Measurements from ENCODE around the gene TMEM165. TPM values are rescaled to one million over a fixed set of nuclear protein-coding genes. Genes with fewer than 3 reads are reported as not detected.

Gene TMEM165
- total RNA-seq, 3 donors from 2014 or later: 72.3 to 75.1 (median 75.0) TPM

DNA sequence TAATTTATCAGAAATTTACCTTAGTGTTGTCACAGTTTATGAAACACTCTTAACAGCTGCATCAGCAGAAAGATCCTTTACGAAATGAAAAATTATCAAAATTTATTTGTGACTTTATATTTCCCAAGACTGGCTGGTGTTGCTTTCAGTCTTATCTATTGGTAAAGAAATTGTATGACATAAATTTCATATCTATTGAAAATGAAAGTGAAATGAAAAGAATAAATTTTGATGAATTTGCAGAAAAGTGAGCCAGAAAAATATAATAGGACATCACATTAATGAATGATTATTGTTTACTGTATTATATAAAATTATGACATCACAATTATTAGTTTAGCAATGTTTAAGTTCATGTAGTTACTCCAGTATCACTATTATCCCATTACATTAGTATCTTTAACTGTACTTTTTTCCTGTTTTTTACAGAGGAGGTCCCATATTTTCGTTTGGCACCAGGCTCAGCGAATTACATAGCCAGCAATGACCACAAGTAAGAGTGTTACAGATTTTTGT is 13.2 kb upstream of the TMEM165 start:
- no peaks in the 10 kb centered on the region for H3K4me1 Mint-ChIP-seq (ENCODE audit: low read depth)
- H3K27me3 Mint-ChIP-seq (ENCODE audit: low read depth): no peaks in the 10 kb centered on the region
- H3K4me3 Mint-ChIP-seq: no peak overlapping the region
- DNase-seq (no peak), ATAC-seq (no peak)
- H3K36me3 Mint-ChIP-seq (ENCODE audit: insufficient read depth): no peaks in the 10 kb centered on the region
- H3K9me3 Mint-ChIP-seq: no peaks in the 10 kb centered on the region

GRCh38 chr4:55385201-55385649 is 10.5 kb upstream of the TMEM165 start:
- no peaks in the 10 kb centered on the region for H3K9me3 Mint-ChIP-seq
- ATAC-seq: peak; percentile 32 to 58
- no peak overlapping the region for H3K4me3 Mint-ChIP-seq
- DNase-seq: no peak
- no peaks in the 10 kb centered on the region for H3K36me3 Mint-ChIP-seq (ENCODE audit: insufficient read depth)
- no peaks in the 10 kb centered on the region for H3K4me1 Mint-ChIP-seq (ENCODE audit: low read depth)
- peaks cover 2% of the 10 kb centered on the region for H3K27me3 Mint-ChIP-seq (ENCODE audit: low read depth)

DNA sequence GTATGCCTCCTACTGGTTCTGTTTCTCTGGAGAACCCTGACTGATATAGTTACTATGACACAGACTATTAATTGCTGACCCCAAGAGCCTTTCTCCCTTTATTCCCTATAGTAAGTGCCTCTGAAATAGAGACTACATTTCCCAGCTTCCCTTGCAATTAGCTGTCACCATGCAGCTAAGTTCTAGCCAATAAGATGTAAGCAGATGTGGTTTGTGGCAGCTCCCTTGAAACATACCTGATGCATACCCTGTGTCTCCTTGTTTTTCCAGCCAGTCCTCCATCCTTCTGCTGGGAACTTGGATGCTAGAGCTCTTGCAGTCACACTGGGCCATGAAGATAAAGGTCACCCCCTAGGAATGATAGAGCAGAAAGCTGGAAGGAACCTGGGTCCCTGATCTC is 9.7 kb upstream of the TMEM165 start:
- H3K9me3 Mint-ChIP-seq: no peaks in the 10 kb centered on the region
- peak in 1 of 2 donors; percentile 37 for ATAC-seq
- no peaks in the 10 kb centered on the region for H3K4me1 Mint-ChIP-seq (ENCODE audit: low read depth)
- H3K27me3 Mint-ChIP-seq (ENCODE audit: low read depth): peaks cover 2% of the 10 kb centered on the region
- no peak overlapping the region for H3K4me3 Mint-ChIP-seq
- no peak for DNase-seq
- no peaks in the 10 kb centered on the region for H3K36me3 Mint-ChIP-seq (ENCODE audit: insufficient read depth)

- Mint-ChIP-seq H3K36me3 (ENCODE audit: insufficient read depth) (no peaks in the 10 kb centered on the region), H3K9me3 (no peaks in the 10 kb centered on the region), H3K27me3 (ENCODE audit: low read depth) (peaks cover 2% of the 10 kb centered on the region), H3K4me1 (ENCODE audit: low read depth) (no peaks in the 10 kb centered on the region), H3K4me3 (no peak overlapping the region)
- no peak for ATAC-seq
- no peak for DNase-seq
Observed at GRCh38 chr4:55386840-55387239, 8.9 kb upstream of the TMEM165 start.

DNA sequence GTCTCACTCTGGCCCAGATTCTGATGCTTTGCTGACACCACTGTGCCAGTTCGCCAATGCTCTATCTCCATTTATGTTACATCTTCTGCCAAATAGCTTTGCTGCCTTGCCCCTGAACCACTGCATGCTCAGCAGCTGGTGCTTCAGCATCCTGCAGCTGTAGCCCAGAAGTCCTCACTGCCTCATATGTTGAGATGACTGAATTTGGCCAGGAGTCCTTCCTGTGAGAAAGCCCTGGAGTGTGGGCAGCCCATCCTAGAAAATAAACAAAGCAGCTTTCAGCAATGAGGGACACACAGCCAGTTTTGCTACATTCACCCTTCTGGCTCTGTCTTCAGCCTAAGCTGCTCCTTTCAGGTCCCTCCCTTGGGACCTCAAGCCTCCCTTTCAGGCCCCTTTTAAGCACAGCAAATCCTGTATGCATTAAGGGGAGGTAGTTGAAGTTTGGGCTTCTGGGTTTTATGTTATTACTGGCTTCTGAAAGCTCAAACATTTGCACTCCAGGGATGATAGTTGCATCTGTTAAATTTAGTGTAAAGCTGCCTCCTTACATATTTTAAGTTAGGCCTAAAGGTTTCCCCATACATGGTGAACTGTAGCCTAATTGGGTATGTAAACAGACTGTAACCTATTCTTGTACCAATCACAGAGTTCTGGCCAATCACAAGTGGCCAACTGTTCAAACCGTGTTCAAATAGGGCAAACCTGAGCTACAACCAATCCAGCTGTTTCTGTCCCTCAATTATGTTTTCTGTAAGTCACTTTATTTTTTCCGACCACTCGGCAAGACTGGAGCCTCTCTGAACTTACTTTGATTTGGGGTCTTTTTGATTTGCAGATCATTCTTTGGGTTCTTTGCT is 2.1 kb upstream of the TMEM165 start:
- H3K9me3 Mint-ChIP-seq: no peaks in the 10 kb centered on the region
- ATAC-seq: no peak
- peaks cover 11% of the 10 kb centered on the region for H3K36me3 Mint-ChIP-seq (ENCODE audit: insufficient read depth)
- peaks cover 2% of the 10 kb centered on the region for H3K27me3 Mint-ChIP-seq (ENCODE audit: low read depth)
- peak overlapping the region; percentile 59 for H3K4me3 Mint-ChIP-seq
- DNase-seq: no peak
- H3K4me1 Mint-ChIP-seq (ENCODE audit: low read depth): peaks cover 29% of the 10 kb centered on the region

DNA sequence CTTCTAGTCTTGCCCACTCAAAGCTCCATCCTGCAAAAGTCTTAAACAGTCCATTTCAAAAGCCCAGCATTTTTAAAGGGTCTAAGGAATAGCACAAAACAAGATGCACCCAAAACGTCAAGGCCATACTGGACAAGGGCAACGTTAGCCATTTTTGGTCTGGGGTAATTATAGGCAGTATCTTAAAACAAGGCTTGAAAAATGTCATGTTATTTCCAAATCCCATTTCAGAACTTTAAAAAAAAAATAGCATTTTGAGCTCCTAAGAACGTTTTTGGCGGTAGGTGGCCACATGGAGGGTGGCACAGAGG is 584 bp upstream of the TMEM165 start:
- Mint-ChIP-seq H3K4me3 (peak overlapping the region; percentile 93), H3K27me3 (ENCODE audit: low read depth) (no peaks in the 10 kb centered on the region), H3K9me3 (no peaks in the 10 kb centered on the region), H3K4me1 (ENCODE audit: low read depth) (peaks cover 37% of the 10 kb centered on the region), H3K36me3 (ENCODE audit: insufficient read depth) (peaks cover 14% of the 10 kb centered on the region)
- ATAC-seq: no peak
- no peak for DNase-seq

GRCh38 chr4:55396308-55397125 is 760 bp downstream of the TMEM165 start:
- DNase-seq (peak; percentile 9), ATAC-seq (peak; percentile 26 to 32)
- Mint-ChIP-seq H3K4me3 (peak overlapping the region; percentile 93), H3K4me1 (ENCODE audit: low read depth) (peaks cover 49% of the 10 kb centered on the region), H3K9me3 (no peaks in the 10 kb centered on the region), H3K27me3 (ENCODE audit: low read depth) (no peaks in the 10 kb centered on the region), H3K36me3 (ENCODE audit: insufficient read depth) (peaks cover 20% of the 10 kb centered on the region)

GRCh38 chr4:55397126-55397436 is 1.3 kb downstream of the TMEM165 start:
- peaks cover 20% of the 10 kb centered on the region for H3K36me3 Mint-ChIP-seq (ENCODE audit: insufficient read depth)
- DNase-seq: no peak
- H3K27me3 Mint-ChIP-seq (ENCODE audit: low read depth): no peaks in the 10 kb centered on the region
- H3K4me3 Mint-ChIP-seq: peak overlapping the region; percentile 91
- ATAC-seq: no peak
- H3K4me1 Mint-ChIP-seq (ENCODE audit: low read depth): peaks cover 49% of the 10 kb centered on the region
- no peaks in the 10 kb centered on the region for H3K9me3 Mint-ChIP-seq

- Mint-ChIP-seq H3K4me1 (ENCODE audit: low read depth) (peaks cover 49% of the 10 kb centered on the region), H3K27me3 (ENCODE audit: low read depth) (no peaks in the 10 kb centered on the region), H3K36me3 (ENCODE audit: insufficient read depth) (peaks cover 20% of the 10 kb centered on the region), H3K4me3 (peak overlapping the region; percentile 91), H3K9me3 (no peaks in the 10 kb centered on the region)
- DNase-seq: no peak
- no peak for ATAC-seq
Observed at GRCh38 chr4:55397520-55398321, 2.0 kb downstream of the TMEM165 start.

DNA sequence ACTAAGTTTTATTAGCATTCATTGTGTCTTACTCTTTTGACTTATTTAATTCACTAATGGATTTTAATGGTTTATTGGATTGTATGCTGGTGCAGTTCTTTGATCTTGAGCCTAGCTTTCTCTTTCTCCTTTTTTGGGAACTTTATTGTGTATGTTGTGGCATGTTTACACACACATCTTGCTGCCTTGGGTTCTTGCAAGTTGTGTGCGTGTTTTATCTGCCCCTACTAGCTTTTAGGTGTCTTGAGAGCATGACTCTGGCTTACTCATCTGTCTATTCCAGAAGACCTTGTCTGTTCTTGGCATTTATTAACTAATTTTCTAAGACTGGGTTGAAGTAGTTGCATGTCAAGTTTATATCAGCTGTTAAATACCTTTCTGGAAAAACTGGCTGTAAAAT is 2.7 kb downstream of the TMEM165 start:
- DNase-seq (no peak), ATAC-seq (no peak)
- Mint-ChIP-seq H3K4me1 (ENCODE audit: low read depth) (peaks cover 52% of the 10 kb centered on the region), H3K27me3 (ENCODE audit: low read depth) (no peaks in the 10 kb centered on the region), H3K9me3 (no peaks in the 10 kb centered on the region), H3K4me3 (peak overlapping the region; percentile 91), H3K36me3 (ENCODE audit: insufficient read depth) (peaks cover 20% of the 10 kb centered on the region)

DNA sequence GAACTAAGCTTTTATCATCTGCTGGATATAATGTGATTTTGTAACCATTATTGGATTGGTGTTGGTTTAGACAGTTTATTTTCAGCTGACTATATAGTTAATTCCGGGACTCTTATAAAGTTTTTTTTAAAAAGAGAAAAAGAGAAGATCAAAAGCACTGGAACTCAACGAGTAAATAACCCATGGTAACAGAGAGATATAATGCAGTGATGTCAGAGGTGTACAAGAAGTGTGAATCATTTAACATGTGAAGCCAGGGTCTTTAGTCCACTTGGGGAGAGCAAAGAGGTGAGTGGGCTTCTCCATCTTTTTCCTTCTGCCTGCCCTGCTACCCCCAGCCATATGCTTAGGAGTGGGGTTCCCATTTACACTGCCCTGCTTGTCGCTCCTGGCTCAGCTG is 3.2 kb downstream of the TMEM165 start:
- ATAC-seq (no peak), DNase-seq (no peak)
- H3K9me3 Mint-ChIP-seq: no peaks in the 10 kb centered on the region
- peaks cover 55% of the 10 kb centered on the region for H3K4me1 Mint-ChIP-seq (ENCODE audit: low read depth)
- no peaks in the 10 kb centered on the region for H3K27me3 Mint-ChIP-seq (ENCODE audit: low read depth)
- H3K4me3 Mint-ChIP-seq: peak overlapping the region; percentile 91
- H3K36me3 Mint-ChIP-seq (ENCODE audit: insufficient read depth): peaks cover 24% of the 10 kb centered on the region

GRCh38 chr4:55399581-55399980 is 3.8 kb downstream of the TMEM165 start:
- no peaks in the 10 kb centered on the region for H3K27me3 Mint-ChIP-seq (ENCODE audit: low read depth)
- peaks cover 26% of the 10 kb centered on the region for H3K36me3 Mint-ChIP-seq (ENCODE audit: insufficient read depth)
- no peaks in the 10 kb centered on the region for H3K9me3 Mint-ChIP-seq
- DNase-seq: no peak
- no peak for ATAC-seq
- peaks cover 52% of the 10 kb centered on the region for H3K4me1 Mint-ChIP-seq (ENCODE audit: low read depth)
- peak overlapping the region; percentile 91 for H3K4me3 Mint-ChIP-seq

DNA sequence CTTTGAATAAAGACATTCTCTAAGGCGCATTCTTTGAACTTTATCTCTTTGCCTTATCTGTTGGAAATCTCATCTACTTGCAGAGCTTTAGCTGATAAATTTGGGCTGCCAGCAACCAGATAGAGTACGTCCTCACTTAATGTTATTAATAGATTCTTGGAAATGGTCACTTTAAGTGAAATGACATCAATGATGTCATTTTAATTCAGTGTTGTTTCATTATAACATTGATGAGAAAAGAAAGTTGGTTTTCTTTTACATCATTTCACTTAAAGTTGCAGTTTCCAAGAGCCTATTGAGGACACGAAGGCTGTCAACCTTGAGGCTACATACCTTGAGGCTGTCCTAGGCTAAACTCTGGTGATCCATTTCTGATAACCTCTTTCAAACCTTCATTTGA is 9.3 kb downstream of the TMEM165 start:
- ATAC-seq (no peak), DNase-seq (no peak)
- Mint-ChIP-seq H3K9me3 (no peaks in the 10 kb centered on the region), H3K27me3 (ENCODE audit: low read depth) (no peaks in the 10 kb centered on the region), H3K4me3 (no peak overlapping the region), H3K36me3 (ENCODE audit: insufficient read depth) (peaks cover 32% of the 10 kb centered on the region), H3K4me1 (ENCODE audit: low read depth) (peaks cover 47% of the 10 kb centered on the region)

DNA sequence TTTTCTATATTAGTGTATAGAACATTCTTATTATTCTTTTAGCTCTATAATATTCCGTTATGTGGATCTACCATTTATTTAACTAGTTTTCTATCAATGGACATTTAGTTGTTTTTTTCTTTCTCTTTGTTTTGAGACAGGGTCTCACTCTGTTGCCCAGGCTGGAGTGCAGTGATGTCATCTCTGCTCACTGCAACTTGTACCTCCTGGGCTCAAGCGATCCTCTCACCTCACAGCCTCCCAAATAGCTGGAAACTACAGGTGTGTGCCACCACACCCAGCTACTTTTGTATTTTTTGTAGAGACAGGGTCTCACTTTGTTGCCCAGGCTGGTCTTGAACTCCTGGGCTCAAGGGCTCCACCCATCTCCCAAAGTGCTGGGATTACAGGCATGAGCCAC is 10.8 kb downstream of the TMEM165 start:
- H3K4me3 Mint-ChIP-seq: no peak overlapping the region
- no peak for DNase-seq
- no peak for ATAC-seq
- peaks cover 38% of the 10 kb centered on the region for H3K4me1 Mint-ChIP-seq (ENCODE audit: low read depth)
- no peaks in the 10 kb centered on the region for H3K9me3 Mint-ChIP-seq
- no peaks in the 10 kb centered on the region for H3K27me3 Mint-ChIP-seq (ENCODE audit: low read depth)
- peaks cover 27% of the 10 kb centered on the region for H3K36me3 Mint-ChIP-seq (ENCODE audit: insufficient read depth)

Measured in activated T-cell treated with anti-CD3 and anti-CD28 coated beads, Interleukin-2, amount 50 U/mL, for 4 hours (primary cell).